ENCODE data around the gene PBX1. TPM values are rescaled to one million over a fixed set of nuclear protein-coding genes. Genes with fewer than 3 reads are reported as not detected.

Gene PBX1
- total and polyA plus RNA-seq, 2 experiments from 2014 or later, result 40.0 to 104 TPM

DNA sequence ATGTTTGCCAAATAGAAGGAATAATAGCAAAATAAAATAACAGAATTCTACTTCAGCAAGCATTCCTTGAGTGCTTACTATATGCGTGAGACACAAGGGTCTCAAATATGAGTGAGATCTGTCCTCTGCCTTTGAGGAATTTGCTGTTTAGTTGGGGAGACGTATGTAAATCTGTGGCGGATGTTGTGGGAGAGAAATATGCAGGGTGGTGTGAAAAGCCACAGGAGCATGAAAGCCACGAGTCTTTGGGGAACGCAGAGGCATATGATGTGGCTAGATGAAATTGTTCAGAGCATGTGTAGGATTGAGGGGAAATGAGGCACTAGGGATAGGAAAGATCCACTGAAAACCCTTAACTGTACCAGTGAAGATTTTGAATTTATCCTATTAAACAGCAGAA is 244.4 kb downstream of the PBX1 start:
- Histone ChIP-seq H3K27ac (ENCODE audit: low read depth) (no peak overlapping the region), H3F3A (replicated peaks; ENCODE audit: low read depth) (no peaks in the 10 kb centered on the region), H4K20me1 (replicated peaks; ENCODE audit: insufficient read depth) (peaks cover 10% of the 10 kb centered on the region), H3K4me1 (ENCODE audit: insufficient read depth) (no peaks in the 10 kb centered on the region), H3K79me2 (replicated peaks; ENCODE audit: insufficient read depth) (no peaks in the 10 kb centered on the region), H3K27me3 (ENCODE audit: insufficient read depth) (no peaks in the 10 kb centered on the region), H2AFZ (no peak overlapping the region), H3K9me2 (ENCODE audit: insufficient read depth) (no peaks in the 10 kb centered on the region), H3K4me2 (no peak overlapping the region), H3K36me3 (ENCODE audit: insufficient read depth) (peaks cover 13% of the 10 kb centered on the region), H3K4me3 (no peak overlapping the region)
- Mint-ChIP-seq H3K36me3 (ENCODE audit: low read depth) (peaks cover 48% of the 10 kb centered on the region), H3K9me3 (no peaks in the 10 kb centered on the region), H3K4me1 (no peaks in the 10 kb centered on the region), H3K27ac (no peak overlapping the region), H3K27me3 (ENCODE audit: insufficient read depth, low read depth, poor library complexity) (no peaks in the 10 kb centered on the region), H3K4me3 (no peak overlapping the region)
- DNase-seq (ENCODE audit: low spot score) (no peak), ATAC-seq (no peak)
- TF ChIP-seq, protein P1, sequence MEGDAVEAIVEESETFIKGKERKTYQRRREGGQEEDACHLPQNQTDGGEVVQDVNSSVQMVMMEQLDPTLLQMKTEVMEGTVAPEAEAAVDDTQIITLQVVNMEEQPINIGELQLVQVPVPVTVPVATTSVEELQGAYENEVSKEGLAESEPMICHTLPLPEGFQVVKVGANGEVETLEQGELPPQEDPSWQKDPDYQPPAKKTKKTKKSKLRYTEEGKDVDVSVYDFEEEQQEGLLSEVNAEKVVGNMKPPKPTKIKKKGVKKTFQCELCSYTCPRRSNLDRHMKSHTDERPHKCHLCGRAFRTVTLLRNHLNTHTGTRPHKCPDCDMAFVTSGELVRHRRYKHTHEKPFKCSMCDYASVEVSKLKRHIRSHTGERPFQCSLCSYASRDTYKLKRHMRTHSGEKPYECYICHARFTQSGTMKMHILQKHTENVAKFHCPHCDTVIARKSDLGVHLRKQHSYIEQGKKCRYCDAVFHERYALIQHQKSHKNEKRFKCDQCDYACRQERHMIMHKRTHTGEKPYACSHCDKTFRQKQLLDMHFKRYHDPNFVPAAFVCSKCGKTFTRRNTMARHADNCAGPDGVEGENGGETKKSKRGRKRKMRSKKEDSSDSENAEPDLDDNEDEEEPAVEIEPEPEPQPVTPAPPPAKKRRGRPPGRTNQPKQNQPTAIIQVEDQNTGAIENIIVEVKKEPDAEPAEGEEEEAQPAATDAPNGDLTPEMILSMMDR (conservative IDR thresholded peaks at IDR 0.05; ENCODE audit: low read depth in 2 of 2), result no peak
- TF ChIP-seq, protein P2, sequence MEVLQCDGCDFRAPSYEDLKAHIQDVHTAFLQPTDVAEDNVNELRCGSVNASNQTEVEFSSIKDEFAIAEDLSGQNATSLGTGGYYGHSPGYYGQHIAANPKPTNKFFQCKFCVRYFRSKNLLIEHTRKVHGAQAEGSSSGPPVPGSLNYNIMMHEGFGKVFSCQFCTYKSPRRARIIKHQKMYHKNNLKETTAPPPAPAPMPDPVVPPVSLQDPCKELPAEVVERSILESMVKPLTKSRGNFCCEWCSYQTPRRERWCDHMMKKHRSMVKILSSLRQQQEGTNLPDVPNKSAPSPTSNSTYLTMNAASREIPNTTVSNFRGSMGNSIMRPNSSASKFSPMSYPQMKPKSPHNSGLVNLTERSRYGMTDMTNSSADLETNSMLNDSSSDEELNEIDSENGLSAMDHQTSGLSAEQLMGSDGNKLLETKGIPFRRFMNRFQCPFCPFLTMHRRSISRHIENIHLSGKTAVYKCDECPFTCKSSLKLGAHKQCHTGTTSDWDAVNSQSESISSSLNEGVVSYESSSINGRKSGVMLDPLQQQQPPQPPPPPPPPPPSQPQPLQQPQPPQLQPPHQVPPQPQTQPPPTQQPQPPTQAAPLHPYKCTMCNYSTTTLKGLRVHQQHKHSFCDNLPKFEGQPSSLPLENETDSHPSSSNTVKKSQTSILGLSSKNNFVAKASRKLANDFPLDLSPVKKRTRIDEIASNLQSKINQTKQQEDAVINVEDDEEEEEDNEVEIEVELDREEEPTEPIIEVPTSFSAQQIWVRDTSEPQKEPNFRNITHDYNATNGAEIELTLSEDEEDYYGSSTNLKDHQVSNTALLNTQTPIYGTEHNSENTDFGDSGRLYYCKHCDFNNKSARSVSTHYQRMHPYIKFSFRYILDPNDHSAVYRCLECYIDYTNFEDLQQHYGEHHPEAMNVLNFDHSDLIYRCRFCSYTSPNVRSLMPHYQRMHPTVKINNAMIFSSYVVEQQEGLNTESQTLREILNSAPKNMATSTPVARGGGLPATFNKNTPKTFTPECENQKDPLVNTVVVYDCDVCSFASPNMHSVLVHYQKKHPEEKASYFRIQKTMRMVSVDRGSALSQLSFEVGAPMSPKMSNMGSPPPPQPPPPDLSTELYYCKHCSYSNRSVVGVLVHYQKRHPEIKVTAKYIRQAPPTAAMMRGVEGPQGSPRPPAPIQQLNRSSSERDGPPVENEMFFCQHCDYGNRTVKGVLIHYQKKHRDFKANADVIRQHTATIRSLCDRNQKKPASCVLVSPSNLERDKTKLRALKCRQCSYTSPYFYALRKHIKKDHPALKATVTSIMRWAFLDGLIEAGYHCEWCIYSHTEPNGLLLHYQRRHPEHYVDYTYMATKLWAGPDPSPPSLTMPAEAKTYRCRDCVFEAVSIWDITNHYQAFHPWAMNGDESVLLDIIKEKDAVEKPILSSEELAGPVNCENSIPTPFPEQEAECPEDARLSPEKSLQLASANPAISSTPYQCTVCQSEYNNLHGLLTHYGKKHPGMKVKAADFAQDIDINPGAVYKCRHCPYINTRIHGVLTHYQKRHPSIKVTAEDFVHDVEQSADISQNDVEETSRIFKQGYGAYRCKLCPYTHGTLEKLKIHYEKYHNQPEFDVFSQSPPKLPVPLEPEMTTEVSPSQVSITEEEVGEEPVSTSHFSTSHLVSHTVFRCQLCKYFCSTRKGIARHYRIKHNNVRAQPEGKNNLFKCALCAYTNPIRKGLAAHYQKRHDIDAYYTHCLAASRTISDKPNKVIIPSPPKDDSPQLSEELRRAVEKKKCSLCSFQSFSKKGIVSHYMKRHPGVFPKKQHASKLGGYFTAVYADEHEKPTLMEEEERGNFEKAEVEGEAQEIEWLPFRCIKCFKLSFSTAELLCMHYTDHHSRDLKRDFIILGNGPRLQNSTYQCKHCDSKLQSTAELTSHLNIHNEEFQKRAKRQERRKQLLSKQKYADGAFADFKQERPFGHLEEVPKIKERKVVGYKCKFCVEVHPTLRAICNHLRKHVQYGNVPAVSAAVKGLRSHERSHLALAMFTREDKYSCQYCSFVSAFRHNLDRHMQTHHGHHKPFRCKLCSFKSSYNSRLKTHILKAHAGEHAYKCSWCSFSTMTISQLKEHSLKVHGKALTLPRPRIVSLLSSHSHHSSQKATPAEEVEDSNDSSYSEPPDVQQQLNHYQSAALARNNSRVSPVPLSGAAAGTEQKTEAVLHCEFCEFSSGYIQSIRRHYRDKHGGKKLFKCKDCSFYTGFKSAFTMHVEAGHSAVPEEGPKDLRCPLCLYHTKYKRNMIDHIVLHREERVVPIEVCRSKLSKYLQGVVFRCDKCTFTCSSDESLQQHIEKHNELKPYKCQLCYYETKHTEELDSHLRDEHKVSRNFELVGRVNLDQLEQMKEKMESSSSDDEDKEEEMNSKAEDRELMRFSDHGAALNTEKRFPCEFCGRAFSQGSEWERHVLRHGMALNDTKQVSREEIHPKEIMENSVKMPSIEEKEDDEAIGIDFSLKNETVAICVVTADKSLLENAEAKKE (CRISPR knock-in tag; IDR thresholded peaks at IDR 0.05), result no peak
- TF ChIP-seq CREB1 (CRISPR knock-in tag; IDR thresholded peaks at IDR 0.05; ENCODE audit: low read depth), result no peak

DNA sequence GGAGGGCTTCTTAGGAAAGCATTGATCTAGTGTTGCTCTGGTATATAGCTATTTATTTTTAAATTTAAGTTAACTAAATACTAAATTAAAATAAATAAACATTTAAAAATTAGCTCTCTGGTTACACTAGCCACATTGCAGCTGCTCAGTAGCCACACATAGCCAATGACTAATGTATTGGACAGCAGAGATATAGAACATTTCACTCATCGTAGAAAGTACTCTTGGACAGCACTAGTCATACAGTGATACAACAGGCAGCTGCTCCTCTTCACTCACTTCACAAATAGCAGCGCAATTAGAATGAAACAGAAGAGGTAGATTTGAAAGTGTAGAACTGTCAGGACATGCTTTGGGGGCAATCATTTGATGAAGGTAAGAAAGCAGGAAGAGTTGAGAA is 245.4 kb downstream of the PBX1 start:
- H3K4me1 Mint-ChIP-seq, result no peaks in the 10 kb centered on the region
- no peak overlapping the region for H3K27ac ChIP-seq (ENCODE audit: low read depth)
- no peaks in the 10 kb centered on the region for H3K27me3 Mint-ChIP-seq (ENCODE audit: insufficient read depth, low read depth, poor library complexity)
- peaks cover 13% of the 10 kb centered on the region for H3K36me3 ChIP-seq (ENCODE audit: insufficient read depth)
- peaks cover 10% of the 10 kb centered on the region for H4K20me1 ChIP-seq (replicated peaks; ENCODE audit: insufficient read depth)
- H2AFZ ChIP-seq, result no peak overlapping the region
- H3K36me3 Mint-ChIP-seq (ENCODE audit: low read depth), result peaks cover 54% of the 10 kb centered on the region
- ATAC-seq (no peak), DNase-seq (ENCODE audit: low spot score) (no peak)
- H3K79me2 ChIP-seq (replicated peaks; ENCODE audit: insufficient read depth), result no peaks in the 10 kb centered on the region
- no peak overlapping the region for H3K4me3 Mint-ChIP-seq
- no peaks in the 10 kb centered on the region for H3K9me2 ChIP-seq (ENCODE audit: insufficient read depth)
- H3K27ac Mint-ChIP-seq, result no peak overlapping the region
- no peaks in the 10 kb centered on the region for H3F3A ChIP-seq (replicated peaks; ENCODE audit: low read depth)
- H3K9me3 Mint-ChIP-seq, result no peaks in the 10 kb centered on the region
- H3K4me3 ChIP-seq, result no peak overlapping the region
- no peaks in the 10 kb centered on the region for H3K4me1 ChIP-seq (ENCODE audit: insufficient read depth)
- H3K4me2 ChIP-seq, result no peak overlapping the region
- no peaks in the 10 kb centered on the region for H3K27me3 ChIP-seq (ENCODE audit: insufficient read depth)
- TF ChIP-seq ZNF114 (CRISPR knock-in tag; IDR thresholded peaks at IDR 0.05) (no peak), CREB1 (CRISPR knock-in tag; IDR thresholded peaks at IDR 0.05; ENCODE audit: low read depth) (no peak), EZH2phosphoT487 (IDR thresholded peaks at IDR 0.05; ENCODE audit: unreplicated experiment) (no peak), ZNF331 (CRISPR knock-in tag; IDR thresholded peaks at IDR 0.05; ENCODE audit: low read depth) (no peak), POLR2AphosphoS5 (IDR thresholded peaks at IDR 0.05; ENCODE audit: low read depth) (no peak), STAT1 (IDR thresholded peaks at IDR 0.05; ENCODE audit: unreplicated experiment) (no peak), NANOG (IDR thresholded peaks at IDR 0.05; ENCODE audit: borderline replicate concordance) (no peak), REST (IDR thresholded peaks at IDR 0.05; ENCODE audit: unreplicated experiment) (no peak)

Data from GM23338 (cell line).